Osteoblast (primary cell): ENCODE data around the gene CARD14. TPM values are rescaled to one million over a fixed set of nuclear protein-coding genes. Genes with fewer than 3 reads are reported as not detected.
A peak's percentile ranks its signal among the peaks of the same experiment; 100 is the strongest.

Experiments
- DNase-seq: peaks from one replicate; pipeline ENCODE4 v3.0.0; 2011; ENCODE audit warnings: low spot score, mixed read lengths; ENCODE audit not compliant: insufficient read length; ENCODE audit errors: missing footprints
- H2AFZ ChIP-seq: 2 replicates; pipeline ENCODE4 v1.6.0; 2011; ENCODE audit warnings: mild to moderate bottlenecking, low read length
- H3K27ac ChIP-seq: 2 replicates; pipeline ENCODE4 v1.5.1; 2011; ENCODE audit warnings: mild to moderate bottlenecking, low read depth, low read length, moderate library complexity
- H3K27me3 ChIP-seq: 2 replicates; pipeline ENCODE4 v1.6.0; 2012; ENCODE audit warnings: mild to moderate bottlenecking, control low read depth, inconsistent platforms, low read length, moderate library complexity; ENCODE audit not compliant: insufficient read depth
- H3K36me3 ChIP-seq: 2 replicates; pipeline ENCODE4 v1.5.1; 2011; ENCODE audit warnings: mild to moderate bottlenecking, low read length, control low read depth, moderate library complexity; ENCODE audit not compliant: insufficient read depth
- H3K4me1 ChIP-seq: 2 replicates; pipeline ENCODE4 v1.5.1; 2011; ENCODE audit warnings: mild to moderate bottlenecking, low read length, control low read depth, moderate library complexity; ENCODE audit not compliant: insufficient read depth
- H3K4me2 ChIP-seq: 2 replicates; pipeline ENCODE4 v1.6.0; 2011; ENCODE audit warnings: mild to moderate bottlenecking, low read length; ENCODE audit not compliant: insufficient read depth
- H3K4me3 ChIP-seq: fragments of 200-600 bp; sonication (generic); 3 replicates; pipeline ENCODE4 v1.5.1; 2012; ENCODE audit warnings: mild to moderate bottlenecking, low read length, inconsistent platforms; ENCODE audit not compliant: insufficient read depth
- H3K79me2 ChIP-seq: 2 replicates; pipeline ENCODE4 v1.6.0; 2012; ENCODE audit warnings: mild to moderate bottlenecking, low read length, control low read depth, inconsistent platforms; ENCODE audit not compliant: insufficient read depth
- H3K9me3 ChIP-seq: 2 replicates; pipeline ENCODE4 v1.5.1; 2011; ENCODE audit warnings: low read depth, low read length, control low read depth
- H4K20me1 ChIP-seq: 2 replicates; pipeline ENCODE4 v1.6.0; 2012; ENCODE audit warnings: mild to moderate bottlenecking, low read length, control low read depth; ENCODE audit not compliant: insufficient read depth
- total RNA-seq: library from RNA; depleted of rRNA; stranded (reverse); fragments of >200 nt; gene quantifications from 2 replicates; pipeline ENCODE4 v1.2.3, GENCODE V29; 2012
- TF ChIP-seq, protein P1 (sequence below): IDR thresholded peaks from 2 replicates; pipeline ENCODE4 v1.5.1; 2011; ENCODE audit warnings: mild to moderate bottlenecking, low read depth, low read length, moderate library complexity; ENCODE audit errors: extremely low read depth

The CARD14 gene
- total RNA-seq, 1 donor, result not detected

DNA sequence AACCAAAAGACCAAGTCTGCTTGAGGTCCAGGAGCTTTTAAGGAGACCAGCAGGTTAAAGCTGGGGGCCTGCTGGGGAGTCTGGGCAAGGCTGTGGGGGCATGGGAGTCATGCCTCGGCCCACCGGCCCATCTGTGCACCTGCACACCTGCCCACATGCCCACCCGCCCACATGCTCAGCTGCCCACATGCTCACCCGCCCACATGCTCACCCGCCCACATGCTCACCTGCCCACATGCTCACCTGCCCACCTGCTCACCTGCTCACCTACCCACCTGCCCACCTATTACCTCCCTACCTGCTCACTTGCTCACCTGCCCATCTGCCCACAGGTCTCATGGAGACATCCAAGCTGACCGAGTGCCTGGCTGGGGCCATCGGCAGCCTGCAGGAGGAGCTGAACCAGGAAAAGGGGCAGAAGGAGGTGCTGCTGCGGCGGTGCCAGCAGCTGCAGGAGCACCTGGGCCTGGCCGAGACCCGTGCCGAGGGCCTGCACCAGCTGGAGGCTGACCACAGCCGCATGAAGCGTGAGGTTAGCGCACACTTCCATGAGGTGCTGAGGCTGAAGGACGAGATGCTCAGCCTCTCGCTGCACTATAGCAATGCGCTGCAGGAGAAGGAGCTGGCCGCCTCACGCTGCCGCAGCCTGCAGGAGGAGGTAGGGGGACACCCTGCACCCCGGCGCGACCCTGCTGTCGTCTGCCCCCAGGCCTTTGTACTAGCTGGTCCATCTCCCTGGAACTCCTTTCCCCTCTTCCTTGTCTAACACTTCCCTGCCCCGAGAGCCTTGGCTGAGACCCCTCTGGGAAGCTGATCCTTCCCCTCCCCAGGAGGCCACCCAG is 14.0 kb downstream of the CARD14 start:
- Histone ChIP-seq H4K20me1 (no peaks in the 10 kb centered on the region), H3K27ac (no peak overlapping the region), H3K4me3 (no peak overlapping the region), H3K79me2 (no peaks in the 10 kb centered on the region), H2AFZ (no peak overlapping the region), H3K27me3 (peaks cover 15% of the 10 kb centered on the region), H3K4me2 (no peak overlapping the region), H3K4me1 (no peaks in the 10 kb centered on the region), H3K9me3 (no peaks in the 10 kb centered on the region), H3K36me3 (no peaks in the 10 kb centered on the region)
- peak; percentile 72 for DNase-seq
- TF ChIP-seq, protein P1, sequence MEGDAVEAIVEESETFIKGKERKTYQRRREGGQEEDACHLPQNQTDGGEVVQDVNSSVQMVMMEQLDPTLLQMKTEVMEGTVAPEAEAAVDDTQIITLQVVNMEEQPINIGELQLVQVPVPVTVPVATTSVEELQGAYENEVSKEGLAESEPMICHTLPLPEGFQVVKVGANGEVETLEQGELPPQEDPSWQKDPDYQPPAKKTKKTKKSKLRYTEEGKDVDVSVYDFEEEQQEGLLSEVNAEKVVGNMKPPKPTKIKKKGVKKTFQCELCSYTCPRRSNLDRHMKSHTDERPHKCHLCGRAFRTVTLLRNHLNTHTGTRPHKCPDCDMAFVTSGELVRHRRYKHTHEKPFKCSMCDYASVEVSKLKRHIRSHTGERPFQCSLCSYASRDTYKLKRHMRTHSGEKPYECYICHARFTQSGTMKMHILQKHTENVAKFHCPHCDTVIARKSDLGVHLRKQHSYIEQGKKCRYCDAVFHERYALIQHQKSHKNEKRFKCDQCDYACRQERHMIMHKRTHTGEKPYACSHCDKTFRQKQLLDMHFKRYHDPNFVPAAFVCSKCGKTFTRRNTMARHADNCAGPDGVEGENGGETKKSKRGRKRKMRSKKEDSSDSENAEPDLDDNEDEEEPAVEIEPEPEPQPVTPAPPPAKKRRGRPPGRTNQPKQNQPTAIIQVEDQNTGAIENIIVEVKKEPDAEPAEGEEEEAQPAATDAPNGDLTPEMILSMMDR, result no peak

DNA sequence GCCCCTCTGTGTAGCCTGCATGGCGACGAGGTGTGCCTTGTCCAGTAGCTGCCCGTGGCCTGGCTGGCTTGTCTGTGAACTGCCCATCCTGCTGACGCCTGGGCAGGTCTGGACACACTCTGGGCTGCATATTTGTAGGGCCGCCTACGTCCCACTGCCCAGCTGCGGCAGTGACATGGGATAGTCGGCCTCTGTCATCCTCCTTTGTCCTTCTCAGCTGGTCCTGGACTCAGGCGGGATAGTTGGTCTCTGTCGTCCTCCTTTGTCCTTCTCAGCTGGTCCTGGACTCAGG is 14.5 kb downstream of the CARD14 start:
- Histone ChIP-seq H3K4me2 (no peak overlapping the region), H3K36me3 (no peaks in the 10 kb centered on the region), H2AFZ (no peak overlapping the region), H3K4me3 (no peak overlapping the region), H3K27me3 (peaks cover 15% of the 10 kb centered on the region), H3K9me3 (no peaks in the 10 kb centered on the region), H3K27ac (no peak overlapping the region), H4K20me1 (no peaks in the 10 kb centered on the region), H3K79me2 (no peaks in the 10 kb centered on the region), H3K4me1 (no peaks in the 10 kb centered on the region)
- TF ChIP-seq, protein P1, result no peak
- peak; percentile 69 for DNase-seq

DNA sequence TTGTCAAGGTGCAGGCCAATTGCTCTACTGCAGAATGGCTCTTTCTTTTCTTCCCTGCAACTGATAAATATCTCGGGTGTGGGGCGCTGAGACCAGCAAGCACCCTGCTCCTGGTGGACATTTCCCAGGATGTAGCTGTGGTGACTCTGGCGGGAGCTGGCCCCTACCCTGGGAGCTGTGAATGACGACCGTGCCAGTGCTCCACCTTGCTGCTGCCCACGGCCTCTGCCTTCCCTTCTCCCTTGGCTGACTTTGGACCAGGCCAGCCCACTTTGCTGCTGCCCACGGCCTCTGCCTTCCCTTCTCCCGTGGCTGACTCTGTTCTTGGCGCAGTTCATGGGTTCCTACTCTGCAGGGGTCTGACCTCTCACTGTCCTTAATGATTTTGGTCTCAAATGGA is 16.1 kb downstream of the CARD14 start:
- H3K9me3 ChIP-seq, result no peaks in the 10 kb centered on the region
- no peak overlapping the region for H3K27ac ChIP-seq
- H3K4me3 ChIP-seq, result no peak overlapping the region
- no peak overlapping the region for H3K4me2 ChIP-seq
- H3K79me2 ChIP-seq, result no peaks in the 10 kb centered on the region
- peaks cover 11% of the 10 kb centered on the region for H3K27me3 ChIP-seq
- no peaks in the 10 kb centered on the region for H3K4me1 ChIP-seq
- peak; percentile 57 for DNase-seq
- H4K20me1 ChIP-seq, result no peaks in the 10 kb centered on the region
- H2AFZ ChIP-seq, result no peak overlapping the region
- TF ChIP-seq, protein P1, result no peak
- H3K36me3 ChIP-seq, result no peaks in the 10 kb centered on the region

DNA sequence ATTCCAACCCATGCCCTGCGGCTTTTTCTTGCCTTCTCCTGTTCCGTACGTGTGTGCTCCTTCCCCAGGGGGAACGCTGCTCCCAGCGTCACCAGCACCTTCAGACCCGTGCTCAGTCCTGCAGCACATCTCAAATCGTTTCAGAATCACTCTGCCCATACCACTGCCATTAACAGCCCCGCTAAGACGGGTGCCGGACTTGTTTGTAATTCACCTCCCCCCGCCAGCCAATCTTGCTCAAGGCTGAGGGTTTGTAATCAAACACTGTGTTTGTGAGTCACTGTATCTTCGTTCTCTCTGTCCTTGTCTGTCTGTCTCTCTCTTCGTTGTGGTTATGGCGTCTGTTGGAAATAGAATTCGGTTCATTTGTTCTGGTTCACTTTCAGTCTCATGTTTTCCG is 17.3 kb downstream of the CARD14 start:
- DNase-seq, result peak; percentile 93
- Histone ChIP-seq H3K4me2 (peak overlapping the region; percentile 64), H3K4me3 (peak overlapping the region; percentile 47)

More for the DNA sequence above, 17.3 kb downstream of the CARD14 start:
- no peaks in the 10 kb centered on the region for H3K79me2 ChIP-seq
- peaks cover 16% of the 10 kb centered on the region for H3K27me3 ChIP-seq
- peak overlapping the region; percentile 44 for H2AFZ ChIP-seq
- TF ChIP-seq, protein P1, result no peak
- H4K20me1 ChIP-seq, result no peaks in the 10 kb centered on the region
- H3K36me3 ChIP-seq, result no peaks in the 10 kb centered on the region
- no peaks in the 10 kb centered on the region for H3K9me3 ChIP-seq
- H3K4me1 ChIP-seq, result peaks cover under 1% of the 10 kb centered on the region
- no peak overlapping the region for H3K27ac ChIP-seq
